DND-41 (cell line): ENCODE measurements around the gene POFUT1.
A peak's percentile ranks its signal among the peaks of the same experiment; 100 is the strongest.

Experiments
- ATAC-seq: fragments of 200-7000 bp; cut with Tn5 transposase; 3 replicates; pipeline ENCODE4 v1.9.1; 2021; ENCODE audit warnings: low read depth; ENCODE audit not compliant: insufficient read depth
- DNase-seq: peaks from one replicate; pipeline ENCODE4 v3.0.0-alpha.2; 2020
- H2AFZ ChIP-seq: 2 replicates; pipeline ENCODE4 v1.6.0; 2012; ENCODE audit warnings: low read depth, low read length
- H3K27ac ChIP-seq: 2 replicates; pipeline ENCODE4 v1.5.1; 2012; ENCODE audit warnings: low read length, inconsistent platforms
- H3K27me3 ChIP-seq: fragments of 200-600 bp; sonication (generic); 2 replicates; pipeline ENCODE4 v1.6.0; 2012; ENCODE audit warnings: low read length, mild to moderate bottlenecking, inconsistent platforms; ENCODE audit not compliant: insufficient read depth, poor library complexity
- H3K36me3 ChIP-seq: 2 replicates; pipeline ENCODE4 v1.5.1; 2012; ENCODE audit warnings: low read length, inconsistent platforms; ENCODE audit not compliant: insufficient read depth
- H3K4me1 ChIP-seq: 2 replicates; pipeline ENCODE4 v1.5.1; 2012; ENCODE audit warnings: mild to moderate bottlenecking, low read length; ENCODE audit not compliant: insufficient read depth
- H3K4me2 ChIP-seq: 2 replicates; pipeline ENCODE4 v1.6.0; 2012; ENCODE audit warnings: mild to moderate bottlenecking, moderate library complexity, low read length, inconsistent platforms; ENCODE audit not compliant: insufficient read depth
- H3K4me3 ChIP-seq, 2 experiments: fragments of 200-600 bp in 1 of 2; shearing (Covaris generic) in 1 of 2; 2 replicates each; pipeline ENCODE4 v1.5.1; 2012 to 2016; ENCODE audit warnings: inconsistent platforms in 2 of 2, low read length in 2 of 2, mild to moderate bottlenecking in 2 of 2, low read depth in 1 of 2, moderate library complexity in 1 of 2
- H3K79me2 ChIP-seq: 2 replicates; pipeline ENCODE4 v1.6.0; 2012; ENCODE audit warnings: low read length, inconsistent platforms; ENCODE audit not compliant: insufficient read depth
- H3K9ac ChIP-seq: 2 replicates; pipeline ENCODE4 v1.6.0; 2012; ENCODE audit warnings: low read depth, mild to moderate bottlenecking, inconsistent platforms, low read length, moderate library complexity
- H3K9me3 ChIP-seq: 2 replicates; pipeline ENCODE4 v1.5.1; 2012; ENCODE audit warnings: low read length, moderate library complexity, mild to moderate bottlenecking, inconsistent platforms; ENCODE audit not compliant: insufficient read depth, severe bottlenecking
- H4K20me1 ChIP-seq: 2 replicates; pipeline ENCODE4 v1.6.0; 2012; ENCODE audit warnings: low read length; ENCODE audit not compliant: insufficient read depth
- CTCF ChIP-seq: IDR thresholded peaks from 2 replicates; pipeline ENCODE4 v1.5.1; 2012; ENCODE audit warnings: borderline replicate concordance, low read length, moderate library complexity, mild to moderate bottlenecking; ENCODE audit not compliant: poor library complexity, severe bottlenecking; ENCODE audit errors: extremely low read depth
- EZH2 ChIP-seq: IDR thresholded peaks from 3 replicates; pipeline ENCODE4 v1.6.1; 2012; ENCODE audit warnings: borderline replicate concordance, low read depth, mild to moderate bottlenecking, moderate library complexity, low read length, inconsistent platforms; ENCODE audit not compliant: severe bottlenecking

The POFUT1 gene

DNA sequence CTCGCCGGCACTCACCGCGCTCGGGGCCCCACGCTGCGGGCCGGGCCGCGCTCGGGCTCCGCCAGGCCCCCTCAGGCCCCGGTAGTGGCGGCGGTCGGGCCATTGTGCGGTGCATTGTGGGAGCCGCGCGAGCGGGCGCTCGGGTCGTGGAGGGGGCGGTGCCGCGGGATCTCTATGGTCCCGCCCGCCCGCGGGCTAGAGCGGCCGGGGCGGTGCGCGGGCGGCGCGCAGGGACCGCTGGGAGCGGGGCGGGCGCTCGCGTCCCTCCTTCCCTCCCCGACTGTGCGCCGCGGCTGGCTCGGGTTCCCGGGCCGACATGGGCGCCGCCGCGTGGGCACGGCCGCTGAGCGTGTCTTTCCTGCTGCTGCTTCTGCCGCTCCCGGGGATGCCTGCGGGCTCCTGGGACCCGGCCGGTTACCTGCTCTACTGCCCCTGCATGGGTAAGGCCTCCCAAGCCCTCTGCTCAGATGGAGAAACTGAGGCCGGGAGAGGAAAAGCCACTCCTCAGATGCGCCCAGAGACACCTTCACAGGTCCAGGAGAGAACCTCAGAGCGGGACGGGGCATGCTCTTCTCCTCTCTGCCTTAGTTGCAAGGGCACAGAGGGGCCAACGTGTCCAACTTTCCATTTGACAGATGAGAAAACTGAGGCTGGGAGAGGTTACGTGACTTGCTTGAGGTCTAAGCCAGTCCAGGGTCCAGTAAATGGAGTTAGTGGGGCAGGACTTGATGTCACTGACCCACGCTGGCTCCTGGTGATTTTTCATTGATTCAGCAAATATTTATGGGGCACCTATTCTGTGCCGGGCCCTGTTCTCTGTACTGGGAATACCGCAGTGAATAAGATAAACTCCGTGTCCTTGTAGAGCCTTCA is at the start of gene POFUT1, which contains the start of gene PLAGL2:
POFUT1 (plus strand) TSS at position 255 of the 873 bp plus-strand sequence; CDS start at position 317, 62 bp downstream.
PLAGL2 (minus strand) TSS at position 118 of the 873 bp plus-strand sequence. CDS start 5,565 bp downstream, outside the sequence.
- peak within 1 kb of the TSS; percentile 99 for H2AFZ ChIP-seq

DNA sequence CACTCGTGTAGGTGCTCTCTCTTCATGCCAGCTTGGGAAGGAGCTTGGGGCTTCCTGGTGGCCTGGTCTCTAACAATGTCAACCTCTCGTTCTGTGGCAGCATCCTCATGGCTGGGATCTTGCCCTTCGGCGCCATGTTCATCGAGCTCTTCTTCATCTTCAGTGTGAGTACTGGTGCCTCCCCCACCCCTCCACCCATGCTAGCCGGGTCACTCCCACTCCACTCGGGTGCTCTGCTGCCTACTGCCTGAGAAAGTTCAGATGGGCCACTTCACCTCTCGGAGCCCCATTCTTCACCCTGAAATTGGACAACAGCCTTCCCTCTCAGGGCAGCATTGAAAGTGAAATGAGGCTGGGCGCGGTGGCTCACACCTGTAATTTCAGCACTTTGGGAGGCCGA is 49.3 kb upstream of the POFUT1 start:
- Histone ChIP-seq H3K27ac (no peak overlapping the region), H3K4me1 (no peaks in the 10 kb centered on the region), H3K27me3 (no peaks in the 10 kb centered on the region), H3K4me2 (no peak overlapping the region), H4K20me1 (no peaks in the 10 kb centered on the region), H3K9me3 (no peaks in the 10 kb centered on the region), H3K79me2 (no peaks in the 10 kb centered on the region), H3K9ac (no peak overlapping the region), H3K4me3 (no peak overlapping the region), H3K36me3 (peaks cover 81% of the 10 kb centered on the region), H2AFZ (no peak overlapping the region)
- DNase-seq (no peak), ATAC-seq (no peak)
- TF ChIP-seq EZH2, result no peak

More for the DNA sequence above, at the start of gene POFUT1, which contains the start of gene PLAGL2:
- Histone ChIP-seq H4K20me1 (peaks cover 37% of the 10 kb centered on the region), H3K27ac (peak within 1 kb of the TSS; percentile 87), H3K9ac (peak within 1 kb of the TSS; percentile 94), H3K4me2 (peak within 1 kb of the TSS; percentile 85), H3K27me3 (no peaks in the 10 kb centered on the region), H3K36me3 (peaks cover 59% of the 10 kb centered on the region), H3K79me2 (peaks cover 90% of the 10 kb centered on the region), H3K4me1 (peaks cover 63% of the 10 kb centered on the region), H3K9me3 (no peaks in the 10 kb centered on the region), H3K4me3 (peak within 1 kb of the TSS; percentile 97)
- peak; percentile 98 for ATAC-seq
- peak; percentile 93 for DNase-seq
- TF ChIP-seq CTCF (peak; percentile 38), EZH2 (no peak)

GRCh38 chr20:32158943-32159660 is 48.6 kb upstream of the POFUT1 start:
- Histone ChIP-seq H3K4me1 (no peaks in the 10 kb centered on the region), H3K9me3 (no peaks in the 10 kb centered on the region), H3K36me3 (peaks cover 80% of the 10 kb centered on the region), H3K27ac (no peak overlapping the region), H3K4me3 (no peak overlapping the region), H2AFZ (no peak overlapping the region), H3K4me2 (no peak overlapping the region), H3K9ac (no peak overlapping the region), H4K20me1 (no peaks in the 10 kb centered on the region), H3K27me3 (no peaks in the 10 kb centered on the region), H3K79me2 (no peaks in the 10 kb centered on the region)
- ATAC-seq, result no peak
- DNase-seq, result no peak
- TF ChIP-seq EZH2, result no peak
- no peak for TF ChIP-seq CTCF

DNA sequence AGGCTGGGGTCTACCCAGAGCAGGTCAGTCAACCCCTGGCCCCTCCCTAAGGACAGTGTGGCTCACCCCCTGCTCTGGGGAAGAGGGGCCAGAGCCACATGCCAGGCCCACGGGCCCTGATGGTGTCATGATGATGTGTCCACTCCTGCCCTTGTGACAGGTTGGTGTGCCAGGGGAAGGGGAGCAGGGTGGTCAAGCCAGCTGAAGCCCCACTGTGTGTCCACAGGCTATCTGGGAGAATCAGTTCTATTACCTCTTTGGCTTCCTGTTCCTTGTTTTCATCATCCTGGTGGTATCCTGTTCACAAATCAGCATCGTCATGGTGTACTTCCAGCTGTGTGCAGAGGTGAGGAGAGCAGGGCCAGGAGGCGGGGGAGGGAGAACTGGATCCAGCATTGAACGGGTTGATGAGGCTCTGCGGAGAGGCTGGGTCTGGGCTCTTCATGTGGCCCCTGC is 47.9 kb upstream of the POFUT1 start:
- H3K79me2 ChIP-seq, result no peaks in the 10 kb centered on the region
- no peak for DNase-seq
- no peaks in the 10 kb centered on the region for H3K4me1 ChIP-seq
- H3K27ac ChIP-seq, result no peak overlapping the region
- peaks cover 83% of the 10 kb centered on the region for H3K36me3 ChIP-seq
- no peaks in the 10 kb centered on the region for H4K20me1 ChIP-seq
- H3K27me3 ChIP-seq, result no peaks in the 10 kb centered on the region
- H3K4me2 ChIP-seq, result no peak overlapping the region
- ATAC-seq, result no peak
- H2AFZ ChIP-seq, result no peak overlapping the region
- no peaks in the 10 kb centered on the region for H3K9me3 ChIP-seq
- TF ChIP-seq CTCF, result no peak
- no peak overlapping the region for H3K9ac ChIP-seq
- H3K4me3 ChIP-seq, result no peak overlapping the region
